GM13976 (cell line): ENCODE measurements around the gene SLC2A9.

Source experiments
- DNase-seq: peaks from one replicate; pipeline ENCODE4 v3.0.0; 2012; ENCODE audit warnings: low spot score
- CTCF ChIP-seq: IDR thresholded peaks from 2 replicates; pipeline ENCODE4 v1.5.1; 2012; ENCODE audit warnings: borderline replicate concordance, mild to moderate bottlenecking; ENCODE audit not compliant: insufficient read depth; ENCODE audit errors: extremely low read depth, missing control alignments, control extremely low read depth
- in situ Hi-C: fragments of 300-500 bp; cut with MboI; formaldehyde crosslinking; loops from one replicate; pipeline ENCODE4 v1.12.0; 2022; ENCODE audit warnings: low sequenced_read_pairs, mixed read lengths, inconsistent platforms; ENCODE audit not compliant: unreplicated experiment

SLC2A9 gene

GRCh38 chr4:9938933-9939332 is 82.4 kb downstream of the SLC2A9 start:
- no peak for DNase-seq
- in situ Hi-C loops = no loop called here
- no peak for TF ChIP-seq CTCF

- no peak for DNase-seq
- no peak for TF ChIP-seq CTCF
- in situ Hi-C loops = no loop called here
Measured at GRCh38 chr4:9937078-9937477, 84.2 kb downstream of the SLC2A9 start.

GRCh38 chr4:9936129-9936644 is 85.1 kb downstream of the SLC2A9 start:
- in situ Hi-C loops = no loop called here
- no peak for DNase-seq
- no peak for TF ChIP-seq CTCF

- TF ChIP-seq CTCF = no peak
- DNase-seq = no peak
- in situ Hi-C loops = no loop called here
Measured at GRCh38 chr4:9933956-9934355, 87.3 kb downstream of the SLC2A9 start.

GRCh38 chr4:9933184-9933583 is 88.1 kb downstream of the SLC2A9 start:
- TF ChIP-seq CTCF = no peak

GRCh38 chr4:9932771-9933170 is 88.5 kb downstream of the SLC2A9 start:
- TF ChIP-seq CTCF = no peak
- in situ Hi-C loops = no loop called here
- no peak for DNase-seq

More at GRCh38 chr4:9933184-9933583, 88.1 kb downstream of the SLC2A9 start:
- DNase-seq = no peak
- in situ Hi-C loops = no loop called here

- in situ Hi-C loops = no loop called here
- no peak for DNase-seq
- no peak for TF ChIP-seq CTCF
Measured at GRCh38 chr4:9931146-9931545, 90.2 kb downstream of the SLC2A9 start.
